ENCODE data around the gene MTMR11.

Gene MTMR11

GRCh38 chr1:149927056-149927562 lies 9.6 kb downstream of the MTMR11 start:
- peaks cover 47% of the 10 kb centered on the region for H3K36me3 ChIP-seq (ENCODE audit: insufficient read depth, low read length)

GRCh38 chr1:149926296-149926695 lies 10.4 kb downstream of the MTMR11 start:
- peak overlapping the region; percentile 89 for H3K4me3 ChIP-seq (ENCODE audit: low read depth, low read length, poor library complexity, severe bottlenecking)
- no peak overlapping the region for H2AFZ ChIP-seq (ENCODE audit: low read length)
- no peaks in the 10 kb centered on the region for H3F3A ChIP-seq (ENCODE audit: insufficient read depth, low read length)
- H3K9me2 ChIP-seq (ENCODE audit: low read depth, low read length) = no peaks in the 10 kb centered on the region
- H3K27me3 ChIP-seq (ENCODE audit: insufficient read depth, low read length) = no peaks in the 10 kb centered on the region
- peak overlapping the region; percentile 81 for H3K4me2 ChIP-seq (ENCODE audit: low read length)
- H4K20me1 ChIP-seq (ENCODE audit: insufficient read depth, low read length) = no peaks in the 10 kb centered on the region
- H3K36me3 ChIP-seq (ENCODE audit: insufficient read depth, low read length) = peaks cover 55% of the 10 kb centered on the region
- no peaks in the 10 kb centered on the region for H3K9me3 ChIP-seq (ENCODE audit: low read length)
- H3K9ac ChIP-seq (ENCODE audit: low read length) = no peak overlapping the region
- H3K79me2 ChIP-seq (ENCODE audit: insufficient read depth, low read length) = peaks cover 8% of the 10 kb centered on the region
- H3K27ac ChIP-seq (ENCODE audit: low read depth, low read length, poor library complexity, severe bottlenecking) = no peak overlapping the region
- TF ChIP-seq EZH2 (IDR thresholded peaks at IDR 0.05; ENCODE audit: borderline replicate concordance, low read length) = no peak
- TF ChIP-seq, protein P1, sequence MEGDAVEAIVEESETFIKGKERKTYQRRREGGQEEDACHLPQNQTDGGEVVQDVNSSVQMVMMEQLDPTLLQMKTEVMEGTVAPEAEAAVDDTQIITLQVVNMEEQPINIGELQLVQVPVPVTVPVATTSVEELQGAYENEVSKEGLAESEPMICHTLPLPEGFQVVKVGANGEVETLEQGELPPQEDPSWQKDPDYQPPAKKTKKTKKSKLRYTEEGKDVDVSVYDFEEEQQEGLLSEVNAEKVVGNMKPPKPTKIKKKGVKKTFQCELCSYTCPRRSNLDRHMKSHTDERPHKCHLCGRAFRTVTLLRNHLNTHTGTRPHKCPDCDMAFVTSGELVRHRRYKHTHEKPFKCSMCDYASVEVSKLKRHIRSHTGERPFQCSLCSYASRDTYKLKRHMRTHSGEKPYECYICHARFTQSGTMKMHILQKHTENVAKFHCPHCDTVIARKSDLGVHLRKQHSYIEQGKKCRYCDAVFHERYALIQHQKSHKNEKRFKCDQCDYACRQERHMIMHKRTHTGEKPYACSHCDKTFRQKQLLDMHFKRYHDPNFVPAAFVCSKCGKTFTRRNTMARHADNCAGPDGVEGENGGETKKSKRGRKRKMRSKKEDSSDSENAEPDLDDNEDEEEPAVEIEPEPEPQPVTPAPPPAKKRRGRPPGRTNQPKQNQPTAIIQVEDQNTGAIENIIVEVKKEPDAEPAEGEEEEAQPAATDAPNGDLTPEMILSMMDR (IDR thresholded peaks at IDR 0.05; ENCODE audit: low read length) = no peak
- H3K4me1 ChIP-seq (ENCODE audit: insufficient read depth, low read length, severe bottlenecking) = peaks cover 23% of the 10 kb centered on the region

More at GRCh38 chr1:149927056-149927562, 9.6 kb downstream of the MTMR11 start:
- Histone ChIP-seq H3K9ac (ENCODE audit: low read length) (peak overlapping the region; percentile 86), H2AFZ (ENCODE audit: low read length) (no peak overlapping the region), H3K9me3 (ENCODE audit: low read length) (no peaks in the 10 kb centered on the region), H3K4me2 (ENCODE audit: low read length) (peak overlapping the region; percentile 81), H4K20me1 (ENCODE audit: insufficient read depth, low read length) (no peaks in the 10 kb centered on the region), H3K4me1 (ENCODE audit: insufficient read depth, low read length, severe bottlenecking) (peaks cover 23% of the 10 kb centered on the region), H3K27me3 (ENCODE audit: insufficient read depth, low read length) (no peaks in the 10 kb centered on the region), H3F3A (ENCODE audit: insufficient read depth, low read length) (no peaks in the 10 kb centered on the region), H3K79me2 (ENCODE audit: insufficient read depth, low read length) (peaks cover 8% of the 10 kb centered on the region), H3K9me2 (ENCODE audit: low read depth, low read length) (no peaks in the 10 kb centered on the region), H3K4me3 (ENCODE audit: low read depth, low read length, poor library complexity, severe bottlenecking) (peak overlapping the region; percentile 89), H3K27ac (ENCODE audit: low read depth, low read length, poor library complexity, severe bottlenecking) (peak overlapping the region; percentile 83)
- TF ChIP-seq, protein P1 (IDR thresholded peaks at IDR 0.05; ENCODE audit: low read length) = no peak
- TF ChIP-seq EZH2 (IDR thresholded peaks at IDR 0.05; ENCODE audit: borderline replicate concordance, low read length) = no peak

DNA sequence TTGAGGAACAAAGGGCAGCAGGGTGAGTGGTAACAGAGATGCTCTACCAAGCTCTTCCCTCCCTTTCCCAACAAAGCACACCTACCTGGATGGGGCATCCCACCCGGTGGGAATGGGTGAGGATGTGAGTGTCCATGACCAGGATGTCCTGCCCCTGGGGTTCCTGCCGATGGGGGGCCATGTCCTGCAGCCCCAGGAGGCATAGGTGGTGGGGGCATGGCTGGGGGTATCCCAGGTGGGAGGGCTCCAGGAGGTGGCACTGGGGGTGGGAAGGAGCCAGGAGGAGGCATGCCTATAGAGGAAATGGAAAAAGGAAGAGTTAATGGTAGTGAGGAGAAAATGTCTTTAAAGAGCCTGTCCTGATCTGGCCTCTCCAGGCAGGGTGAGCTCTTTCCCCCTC lies 10.9 kb downstream of the MTMR11 start:
- peaks cover 8% of the 10 kb centered on the region for H3K79me2 ChIP-seq (ENCODE audit: insufficient read depth, low read length)
- TF ChIP-seq, protein P1 (IDR thresholded peaks at IDR 0.05; ENCODE audit: low read length) = no peak
- TF ChIP-seq EZH2 (IDR thresholded peaks at IDR 0.05; ENCODE audit: borderline replicate concordance, low read length) = no peak
- H4K20me1 ChIP-seq (ENCODE audit: insufficient read depth, low read length) = no peaks in the 10 kb centered on the region
- H3K27me3 ChIP-seq (ENCODE audit: insufficient read depth, low read length) = no peaks in the 10 kb centered on the region
- H3K4me2 ChIP-seq (ENCODE audit: low read length) = peak overlapping the region; percentile 81; the same call in 1 of the 2 replicates
- H3K27ac ChIP-seq (ENCODE audit: low read depth, low read length, poor library complexity, severe bottlenecking) = no peak overlapping the region
- H2AFZ ChIP-seq (ENCODE audit: low read length) = no peak overlapping the region
- no peaks in the 10 kb centered on the region for H3K9me2 ChIP-seq (ENCODE audit: low read depth, low read length)
- no peak overlapping the region for H3K9ac ChIP-seq (ENCODE audit: low read length)
- H3K4me1 ChIP-seq (ENCODE audit: insufficient read depth, low read length, severe bottlenecking) = peaks cover 23% of the 10 kb centered on the region
- no peaks in the 10 kb centered on the region for H3F3A ChIP-seq (ENCODE audit: insufficient read depth, low read length)
- no peak overlapping the region for H3K4me3 ChIP-seq (ENCODE audit: low read depth, low read length, poor library complexity, severe bottlenecking)
- no peaks in the 10 kb centered on the region for H3K9me3 ChIP-seq (ENCODE audit: low read length)
- peaks cover 55% of the 10 kb centered on the region for H3K36me3 ChIP-seq (ENCODE audit: insufficient read depth, low read length)
